Measurements from ENCODE around the gene RCBTB2.
A peak's percentile ranks its signal among the peaks of the same experiment; 100 is the strongest.

Gene RCBTB2

DNA sequence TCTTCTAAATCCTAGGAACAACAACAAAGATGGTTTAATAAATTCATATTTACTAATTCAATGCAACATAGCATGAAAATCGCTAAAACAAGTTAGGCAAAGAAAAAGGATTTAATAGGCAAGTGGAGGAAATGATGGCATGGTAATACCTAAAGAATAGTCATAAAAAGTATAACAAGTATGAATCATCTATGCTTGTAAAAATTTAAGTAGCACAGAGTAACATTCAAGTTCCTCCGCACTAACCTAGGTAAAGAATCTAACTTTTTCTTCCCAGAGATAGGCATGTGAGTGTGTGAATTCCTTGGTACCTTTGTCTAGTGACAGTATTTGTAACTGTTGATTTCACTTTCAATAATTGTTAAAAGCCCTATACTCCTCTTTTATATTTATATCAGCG is 42.6 kb downstream of the RCBTB2 start:
- FAIRE-seq (no peak), DNase-seq (ENCODE audit: insufficient read length) (no peak)
- TF ChIP-seq POLR2A (IDR thresholded peaks at IDR 0.05; ENCODE audit: low read depth, low read length) (no peak), POLR2AphosphoS5 (IDR thresholded peaks at IDR 0.05; ENCODE audit: low read depth, low read length) (no peak), TAF1 (IDR thresholded peaks at IDR 0.05; ENCODE audit: borderline replicate concordance, low read depth, low read length) (no peak)

DNA sequence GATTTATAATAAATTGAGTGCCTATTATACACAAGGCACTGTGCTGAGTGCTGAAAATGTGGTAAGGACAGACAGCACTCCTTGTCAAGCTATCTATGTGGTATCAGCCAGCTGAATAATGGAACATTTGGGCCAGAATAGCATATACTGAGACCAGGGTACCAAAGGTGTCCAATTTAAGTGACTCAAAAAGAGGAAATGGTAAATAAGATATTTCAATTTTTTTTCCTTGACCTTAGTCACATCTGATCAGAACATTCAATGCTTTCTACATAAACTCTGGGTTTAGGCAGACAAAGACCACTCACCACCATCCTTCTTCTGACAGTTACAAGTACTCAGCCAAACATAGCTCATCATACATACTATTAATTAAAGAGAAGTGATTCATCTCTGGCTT is 43.2 kb downstream of the RCBTB2 start:
- DNase-seq (ENCODE audit: insufficient read length), result no peak
- FAIRE-seq, result peak; percentile 76
- TF ChIP-seq POLR2AphosphoS5 (IDR thresholded peaks at IDR 0.05; ENCODE audit: low read depth, low read length) (no peak), POLR2A (IDR thresholded peaks at IDR 0.05; ENCODE audit: low read depth, low read length) (no peak), TAF1 (IDR thresholded peaks at IDR 0.05; ENCODE audit: borderline replicate concordance, low read depth, low read length) (no peak)

DNA sequence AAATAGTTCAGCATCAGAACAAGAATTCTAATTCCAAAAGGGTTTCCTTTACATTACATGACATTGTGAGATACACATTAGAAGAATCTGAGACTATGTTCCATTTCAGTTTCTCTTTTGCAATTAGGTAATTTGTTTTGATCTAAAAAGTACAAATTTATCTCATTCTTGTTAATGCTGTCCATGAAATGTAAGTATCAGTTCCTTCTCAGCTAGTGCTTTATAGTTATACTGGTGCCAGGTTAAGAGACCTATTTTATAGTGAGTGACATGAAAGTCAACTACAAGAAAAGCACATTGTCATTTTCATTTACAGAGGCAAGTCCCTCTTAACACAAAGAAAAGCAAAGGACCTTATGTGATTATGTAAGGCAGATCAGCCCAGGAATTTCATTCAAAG is 43.9 kb downstream of the RCBTB2 start:
- TF ChIP-seq POLR2A (IDR thresholded peaks at IDR 0.05; ENCODE audit: low read depth, low read length), result no peak
- no peak for TF ChIP-seq TAF1 (IDR thresholded peaks at IDR 0.05; ENCODE audit: borderline replicate concordance, low read depth, low read length)
- no peak for TF ChIP-seq POLR2AphosphoS5 (IDR thresholded peaks at IDR 0.05; ENCODE audit: low read depth, low read length)
- FAIRE-seq (no peak), DNase-seq (ENCODE audit: insufficient read length) (no peak)

DNA sequence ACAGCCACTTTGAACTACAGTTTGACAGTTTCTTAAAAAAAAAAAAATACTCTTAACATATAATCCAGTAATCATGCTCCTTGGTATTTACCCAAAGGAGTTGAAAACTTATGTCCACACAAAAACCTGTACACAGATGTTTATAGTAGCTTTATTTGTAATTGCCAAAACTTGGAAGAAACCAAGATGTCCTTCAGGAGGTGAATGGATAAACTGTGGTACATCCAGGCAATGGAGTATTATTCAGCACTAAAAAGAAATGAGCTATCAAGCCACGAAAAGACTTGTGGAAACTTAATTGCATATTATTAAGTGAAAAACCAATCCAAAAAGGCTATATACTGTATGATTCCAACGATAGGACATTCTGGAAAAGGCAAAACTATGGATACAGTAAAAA is 44.9 kb downstream of the RCBTB2 start:
- no peak for DNase-seq (ENCODE audit: insufficient read length)
- no peak for FAIRE-seq
- TF ChIP-seq TAF1 (IDR thresholded peaks at IDR 0.05; ENCODE audit: borderline replicate concordance, low read depth, low read length), result no peak
- TF ChIP-seq POLR2A (IDR thresholded peaks at IDR 0.05; ENCODE audit: low read depth, low read length), result no peak
- TF ChIP-seq POLR2AphosphoS5 (IDR thresholded peaks at IDR 0.05; ENCODE audit: low read depth, low read length), result no peak

DNA sequence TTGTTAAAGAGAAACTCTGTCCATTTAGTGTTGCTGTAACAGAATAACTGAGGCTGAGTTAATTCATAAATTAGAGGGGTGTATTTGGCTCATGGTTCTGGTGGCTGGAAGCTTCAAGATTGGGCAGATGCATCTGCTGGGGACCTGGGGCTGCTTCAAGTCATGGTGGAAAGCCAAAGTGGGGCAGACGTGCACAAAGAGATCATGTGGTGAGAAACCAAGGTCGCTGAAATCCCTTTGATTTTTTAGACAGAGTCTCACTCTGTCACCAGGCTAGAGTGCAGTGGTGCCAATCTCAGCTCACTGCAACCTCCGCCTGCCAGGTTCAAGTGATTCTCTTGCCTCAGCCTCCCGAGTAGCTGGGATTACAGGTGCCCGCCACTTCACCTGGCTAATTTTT is 46.0 kb downstream of the RCBTB2 start:
- FAIRE-seq (no peak), DNase-seq (ENCODE audit: insufficient read length) (no peak)
- no peak for TF ChIP-seq POLR2AphosphoS5 (IDR thresholded peaks at IDR 0.05; ENCODE audit: low read depth, low read length)
- no peak for TF ChIP-seq TAF1 (IDR thresholded peaks at IDR 0.05; ENCODE audit: borderline replicate concordance, low read depth, low read length)
- TF ChIP-seq POLR2A (IDR thresholded peaks at IDR 0.05; ENCODE audit: low read depth, low read length), result no peak

DNA sequence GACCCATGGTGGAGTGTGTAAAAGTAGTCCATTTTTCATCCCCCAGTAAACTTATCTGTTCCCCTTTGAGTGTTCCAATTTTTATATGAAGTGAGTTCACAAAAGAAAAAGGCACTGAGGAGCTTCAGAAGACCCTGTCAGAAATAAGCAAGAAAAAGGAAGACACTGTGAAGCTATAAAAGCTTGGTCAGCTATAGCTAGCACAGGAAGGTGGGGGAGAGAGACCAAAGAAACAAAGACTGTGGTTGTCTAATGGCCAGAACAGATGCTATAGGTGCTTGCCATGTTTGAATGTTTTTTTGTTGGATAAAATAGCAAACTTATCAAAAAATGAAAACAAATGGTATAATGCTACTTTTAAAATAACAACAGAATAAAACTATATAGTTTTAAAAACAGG is 46.5 kb downstream of the RCBTB2 start:
- FAIRE-seq (no peak), DNase-seq (ENCODE audit: insufficient read length) (no peak)
- TF ChIP-seq TAF1 (IDR thresholded peaks at IDR 0.05; ENCODE audit: borderline replicate concordance, low read depth, low read length) (no peak), POLR2AphosphoS5 (IDR thresholded peaks at IDR 0.05; ENCODE audit: low read depth, low read length) (no peak), POLR2A (IDR thresholded peaks at IDR 0.05; ENCODE audit: low read depth, low read length) (no peak)

DNA sequence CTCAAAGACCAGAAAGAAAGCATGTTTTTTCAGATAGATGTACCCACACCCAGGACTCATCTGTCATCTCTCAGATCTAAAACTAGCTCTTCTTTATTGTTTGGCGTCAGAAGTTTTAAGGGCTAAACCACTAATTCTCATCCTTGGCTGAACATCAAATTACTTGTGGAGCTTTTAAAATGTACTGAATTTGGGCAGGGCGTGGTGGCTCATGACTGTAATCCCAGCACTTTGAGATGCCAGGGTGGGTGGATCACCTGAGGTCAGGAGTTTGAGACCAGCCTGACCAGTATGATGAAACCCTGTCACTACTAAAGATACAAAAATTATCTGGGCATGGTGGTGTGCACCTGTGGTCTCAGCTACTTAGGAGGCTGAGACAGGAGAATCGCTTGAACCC is 47.4 kb downstream of the RCBTB2 start:
- TF ChIP-seq POLR2A (IDR thresholded peaks at IDR 0.05; ENCODE audit: low read depth, low read length) (no peak), TAF1 (IDR thresholded peaks at IDR 0.05; ENCODE audit: borderline replicate concordance, low read depth, low read length) (no peak), POLR2AphosphoS5 (IDR thresholded peaks at IDR 0.05; ENCODE audit: low read depth, low read length) (no peak)
- FAIRE-seq (no peak), DNase-seq (ENCODE audit: insufficient read length) (no peak)

DNA sequence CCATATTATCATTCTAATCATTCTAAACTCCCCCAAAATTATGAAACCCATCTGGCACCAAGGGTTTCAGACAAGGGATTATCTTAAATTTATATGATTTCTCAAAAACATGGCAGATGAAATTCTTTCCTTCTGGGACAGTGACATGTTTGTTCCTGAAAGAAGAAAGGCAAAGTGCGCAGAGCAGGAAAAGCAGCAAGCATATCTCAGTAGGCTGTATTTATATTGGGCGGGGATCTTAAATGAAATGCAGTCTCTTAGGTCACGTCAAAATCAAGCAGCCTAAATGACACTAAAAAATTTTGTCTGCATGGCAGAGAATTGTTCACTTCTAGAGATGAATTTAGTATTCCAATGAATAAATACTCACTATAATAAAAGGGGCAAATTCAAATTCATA is 49.3 kb downstream of the RCBTB2 start:
- TF ChIP-seq TAF1 (IDR thresholded peaks at IDR 0.05; ENCODE audit: borderline replicate concordance, low read depth, low read length), result no peak
- TF ChIP-seq POLR2A (IDR thresholded peaks at IDR 0.05; ENCODE audit: low read depth, low read length), result no peak
- TF ChIP-seq POLR2AphosphoS5 (IDR thresholded peaks at IDR 0.05; ENCODE audit: low read depth, low read length), result no peak
- DNase-seq (ENCODE audit: insufficient read length) (no peak), FAIRE-seq (no peak)

DNA sequence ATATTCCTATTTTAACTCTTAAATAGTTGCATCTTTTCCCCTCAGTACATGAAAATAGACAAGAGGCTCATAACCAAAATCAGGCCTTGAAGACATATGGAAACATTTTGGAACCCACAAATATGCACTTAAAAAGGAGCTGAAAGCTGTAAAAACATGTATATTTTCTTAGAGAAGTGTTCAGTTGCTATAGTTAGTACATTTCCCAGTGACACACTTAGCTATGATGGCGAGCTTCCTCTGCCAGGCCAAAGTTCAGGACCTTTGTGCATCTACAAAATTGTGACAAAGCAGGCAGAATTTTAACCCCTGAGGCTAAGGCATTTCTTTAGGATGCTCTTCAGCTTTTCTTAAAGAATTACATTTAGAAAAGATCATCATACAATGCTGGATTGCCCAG is 54.5 kb downstream of the RCBTB2 start:
- DNase-seq (ENCODE audit: insufficient read length) (no peak), FAIRE-seq (no peak)
- TF ChIP-seq POLR2A (IDR thresholded peaks at IDR 0.05; ENCODE audit: low read depth, low read length), result no peak
- no peak for TF ChIP-seq POLR2AphosphoS5 (IDR thresholded peaks at IDR 0.05; ENCODE audit: low read depth, low read length)
- TF ChIP-seq TAF1 (IDR thresholded peaks at IDR 0.05; ENCODE audit: borderline replicate concordance, low read depth, low read length), result no peak

DNA sequence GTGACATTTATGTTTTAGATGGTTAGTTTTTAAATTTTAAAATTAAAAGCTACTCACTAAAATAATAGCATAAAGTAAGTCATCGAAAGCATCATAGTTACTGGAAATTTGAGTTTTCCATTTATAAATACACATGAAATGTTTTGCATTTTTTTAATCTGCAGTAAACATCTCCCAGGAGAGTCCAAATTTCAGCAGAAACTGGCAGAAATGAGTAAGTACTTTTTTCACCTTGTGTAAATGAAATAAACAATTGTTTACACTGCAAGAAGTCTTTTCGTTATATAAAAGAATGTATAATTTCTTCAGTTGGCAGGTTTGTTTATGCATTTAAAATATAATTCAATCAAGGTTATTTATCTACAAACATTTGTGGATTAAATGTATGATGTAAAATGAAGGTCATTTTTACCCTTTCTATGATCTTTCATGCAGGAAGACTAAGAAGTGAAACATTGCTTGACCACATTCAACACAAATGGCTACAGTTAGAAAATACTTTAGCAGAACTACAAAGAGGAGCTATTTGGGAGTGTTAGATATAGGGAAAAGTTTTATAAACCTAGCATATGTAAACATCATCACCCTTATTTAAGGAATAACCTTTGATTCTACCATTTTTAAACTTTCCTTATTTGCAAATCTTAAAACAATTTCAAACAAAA is 55.6 kb downstream of the RCBTB2 start:
- FAIRE-seq (peak; percentile 74), DNase-seq (ENCODE audit: insufficient read length) (no peak)
- TF ChIP-seq TAF1 (IDR thresholded peaks at IDR 0.05; ENCODE audit: borderline replicate concordance, low read depth, low read length) (no peak), POLR2AphosphoS5 (IDR thresholded peaks at IDR 0.05; ENCODE audit: low read depth, low read length) (no peak), POLR2A (IDR thresholded peaks at IDR 0.05; ENCODE audit: low read depth, low read length) (no peak)

DNA sequence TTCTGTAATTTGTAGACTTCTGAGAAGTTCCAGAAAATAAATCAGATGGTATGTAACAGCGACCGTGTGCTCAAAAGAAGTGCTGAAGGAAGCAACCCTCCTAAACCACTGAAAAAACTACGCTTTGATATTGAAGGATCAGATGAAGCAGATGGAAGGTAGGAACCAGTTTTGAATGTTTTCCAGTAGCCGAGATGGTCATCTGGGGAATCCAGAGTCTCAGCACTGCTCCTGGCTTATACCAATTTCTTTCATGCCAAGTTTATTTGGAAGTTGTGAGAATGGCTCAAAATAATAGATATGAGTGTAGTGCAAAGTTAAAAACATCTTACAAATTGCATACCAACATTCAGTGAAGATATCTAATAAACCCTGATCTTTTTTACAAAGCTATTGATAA is 56.2 kb downstream of the RCBTB2 start:
- TF ChIP-seq POLR2AphosphoS5 (IDR thresholded peaks at IDR 0.05; ENCODE audit: low read depth, low read length) (no peak), TAF1 (IDR thresholded peaks at IDR 0.05; ENCODE audit: borderline replicate concordance, low read depth, low read length) (no peak), POLR2A (IDR thresholded peaks at IDR 0.05; ENCODE audit: low read depth, low read length) (no peak)
- FAIRE-seq (peak; percentile 54), DNase-seq (ENCODE audit: insufficient read length) (no peak)

DNA sequence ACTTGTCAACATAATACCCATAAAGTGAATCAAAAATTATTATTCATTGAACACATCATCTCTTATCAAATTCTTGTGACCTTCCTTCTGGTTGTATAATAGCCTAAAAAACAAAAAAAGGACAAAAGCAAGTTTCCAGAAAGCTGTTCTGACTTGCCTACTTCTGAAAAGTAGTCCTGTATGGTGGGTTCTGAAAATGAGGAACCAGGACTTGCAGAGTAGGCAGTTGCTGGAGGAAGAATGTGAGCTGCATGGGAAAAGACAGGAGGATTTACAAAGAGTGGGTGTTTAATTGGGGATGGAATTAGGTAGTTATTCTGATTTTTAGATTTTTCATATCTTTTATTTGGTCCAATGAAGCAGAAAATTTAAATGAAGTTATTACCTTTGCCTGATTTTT is 56.7 kb downstream of the RCBTB2 start:
- TF ChIP-seq TAF1 (IDR thresholded peaks at IDR 0.05; ENCODE audit: borderline replicate concordance, low read depth, low read length), result no peak
- no peak for TF ChIP-seq POLR2A (IDR thresholded peaks at IDR 0.05; ENCODE audit: low read depth, low read length)
- TF ChIP-seq POLR2AphosphoS5 (IDR thresholded peaks at IDR 0.05; ENCODE audit: low read depth, low read length), result no peak
- DNase-seq (ENCODE audit: insufficient read length) (no peak), FAIRE-seq (peak; percentile 40)

All from GM12892 (cell line).